ENCODE measurements around the gene TREX2. TPM values are rescaled to one million over a fixed set of nuclear protein-coding genes. Genes with fewer than 3 reads are reported as not detected.

TREX2 gene
- polyA plus RNA-seq, 1 donor (not counting 4 experiments of a cell fraction or from before 2014, with no cell fraction given): 0.31 TPM

DNA sequence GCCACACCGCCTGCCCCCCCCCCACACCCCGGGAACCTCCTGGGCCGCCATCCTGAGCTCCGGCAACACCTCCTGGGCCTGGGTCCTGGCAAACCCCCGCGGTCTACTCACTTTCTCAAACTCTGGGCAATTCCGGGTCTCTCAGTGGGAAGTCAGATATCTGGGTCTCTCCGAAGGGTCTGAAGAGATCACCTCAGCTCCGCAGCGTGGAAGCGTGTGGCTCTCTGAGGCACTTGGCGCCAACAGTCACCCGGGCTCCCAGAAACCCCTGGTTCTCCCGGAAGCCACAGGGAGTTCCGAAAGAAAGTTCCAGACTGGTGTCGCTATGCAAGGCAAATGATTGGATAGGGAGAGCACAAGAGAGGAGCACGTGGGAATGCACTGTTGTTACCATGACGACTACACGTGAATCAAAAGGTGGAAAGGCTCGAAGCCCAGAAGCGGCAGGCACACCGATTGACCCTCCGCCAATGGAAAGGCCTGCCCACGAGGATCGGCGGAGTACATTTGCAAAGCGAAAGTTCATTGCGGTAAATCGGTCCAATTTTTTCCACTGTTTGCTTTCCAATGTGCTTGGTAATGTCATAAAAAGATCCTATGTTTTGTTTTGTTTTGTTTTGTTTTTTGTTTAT, 44.6 kb downstream of the TREX2 start, which contains the start of gene PNMA6E:
PNMA6E (minus strand) TSS at position 218 of the 632 bp plus-strand sequence. CDS start 2,501 bp downstream, outside the sequence.
- TF ChIP-seq, protein P1, sequence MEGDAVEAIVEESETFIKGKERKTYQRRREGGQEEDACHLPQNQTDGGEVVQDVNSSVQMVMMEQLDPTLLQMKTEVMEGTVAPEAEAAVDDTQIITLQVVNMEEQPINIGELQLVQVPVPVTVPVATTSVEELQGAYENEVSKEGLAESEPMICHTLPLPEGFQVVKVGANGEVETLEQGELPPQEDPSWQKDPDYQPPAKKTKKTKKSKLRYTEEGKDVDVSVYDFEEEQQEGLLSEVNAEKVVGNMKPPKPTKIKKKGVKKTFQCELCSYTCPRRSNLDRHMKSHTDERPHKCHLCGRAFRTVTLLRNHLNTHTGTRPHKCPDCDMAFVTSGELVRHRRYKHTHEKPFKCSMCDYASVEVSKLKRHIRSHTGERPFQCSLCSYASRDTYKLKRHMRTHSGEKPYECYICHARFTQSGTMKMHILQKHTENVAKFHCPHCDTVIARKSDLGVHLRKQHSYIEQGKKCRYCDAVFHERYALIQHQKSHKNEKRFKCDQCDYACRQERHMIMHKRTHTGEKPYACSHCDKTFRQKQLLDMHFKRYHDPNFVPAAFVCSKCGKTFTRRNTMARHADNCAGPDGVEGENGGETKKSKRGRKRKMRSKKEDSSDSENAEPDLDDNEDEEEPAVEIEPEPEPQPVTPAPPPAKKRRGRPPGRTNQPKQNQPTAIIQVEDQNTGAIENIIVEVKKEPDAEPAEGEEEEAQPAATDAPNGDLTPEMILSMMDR (optimal IDR thresholded peaks at IDR 0.05 in 1 of 3, IDR thresholded peaks at IDR 0.05 in 1 of 3, conservative IDR thresholded peaks at IDR 0.05 in 1 of 3; ENCODE audit: extremely low read depth in 1 of 3, insufficient read depth in 2 of 3, low read length in 3 of 3): no peak
- no peak for TF ChIP-seq EZH2 (IDR thresholded peaks at IDR 0.05; ENCODE audit: low read length)
- Histone ChIP-seq H3K27me3 (ENCODE audit: control insufficient read depth, extremely low read depth, insufficient read depth, low read length) (no peaks in the 10 kb centered on the region), H4K20me1 (ENCODE audit: control insufficient read depth, extremely low read depth, insufficient read depth, low read length) (no peaks in the 10 kb centered on the region), H3K4me1 (ENCODE audit: control insufficient read depth, extremely low read depth, insufficient read depth, low read length) (no peaks in the 10 kb centered on the region), H3K4me3 (ENCODE audit: control insufficient read depth in 2 of 3, extremely low read depth in 1 of 3, insufficient read depth in 2 of 3, low read depth in 1 of 3, low read length in 3 of 3) (no peak within 1 kb of the TSS), H3K9me3 (ENCODE audit: control insufficient read depth, low read depth, low read length) (no peaks in the 10 kb centered on the region), H3K9me1 (ENCODE audit: control insufficient read depth, extremely low read depth, insufficient read depth, low read length) (no peaks in the 10 kb centered on the region), H3K27ac (ENCODE audit: control insufficient read depth, insufficient read depth, low read length) (no peak within 1 kb of the TSS), H3K4me2 (ENCODE audit: control insufficient read depth, extremely low read depth, insufficient read depth, low read depth, low read length) (no peak within 1 kb of the TSS), H3K79me2 (ENCODE audit: control insufficient read depth, insufficient read depth, low read length) (no peaks in the 10 kb centered on the region), H3K9ac (ENCODE audit: control insufficient read depth, extremely low read depth, insufficient read depth, low read length) (no peak within 1 kb of the TSS), H3K36me3 (ENCODE audit: control insufficient read depth in 2 of 2, extremely low read depth in 1 of 2, insufficient read depth in 2 of 2, low read length in 2 of 2) (no peaks in the 10 kb centered on the region), H2AFZ (ENCODE audit: control insufficient read depth, low read length) (no peak within 1 kb of the TSS)
- dilution Hi-C loops (cut with MboI; ENCODE audit: extremely low pct_ligation_motif_present, low sequenced_read_pairs): no loop called here
- no peak for DNase-seq (ENCODE audit: low read depth, low spot score)
- no peak for FAIRE-seq

DNA sequence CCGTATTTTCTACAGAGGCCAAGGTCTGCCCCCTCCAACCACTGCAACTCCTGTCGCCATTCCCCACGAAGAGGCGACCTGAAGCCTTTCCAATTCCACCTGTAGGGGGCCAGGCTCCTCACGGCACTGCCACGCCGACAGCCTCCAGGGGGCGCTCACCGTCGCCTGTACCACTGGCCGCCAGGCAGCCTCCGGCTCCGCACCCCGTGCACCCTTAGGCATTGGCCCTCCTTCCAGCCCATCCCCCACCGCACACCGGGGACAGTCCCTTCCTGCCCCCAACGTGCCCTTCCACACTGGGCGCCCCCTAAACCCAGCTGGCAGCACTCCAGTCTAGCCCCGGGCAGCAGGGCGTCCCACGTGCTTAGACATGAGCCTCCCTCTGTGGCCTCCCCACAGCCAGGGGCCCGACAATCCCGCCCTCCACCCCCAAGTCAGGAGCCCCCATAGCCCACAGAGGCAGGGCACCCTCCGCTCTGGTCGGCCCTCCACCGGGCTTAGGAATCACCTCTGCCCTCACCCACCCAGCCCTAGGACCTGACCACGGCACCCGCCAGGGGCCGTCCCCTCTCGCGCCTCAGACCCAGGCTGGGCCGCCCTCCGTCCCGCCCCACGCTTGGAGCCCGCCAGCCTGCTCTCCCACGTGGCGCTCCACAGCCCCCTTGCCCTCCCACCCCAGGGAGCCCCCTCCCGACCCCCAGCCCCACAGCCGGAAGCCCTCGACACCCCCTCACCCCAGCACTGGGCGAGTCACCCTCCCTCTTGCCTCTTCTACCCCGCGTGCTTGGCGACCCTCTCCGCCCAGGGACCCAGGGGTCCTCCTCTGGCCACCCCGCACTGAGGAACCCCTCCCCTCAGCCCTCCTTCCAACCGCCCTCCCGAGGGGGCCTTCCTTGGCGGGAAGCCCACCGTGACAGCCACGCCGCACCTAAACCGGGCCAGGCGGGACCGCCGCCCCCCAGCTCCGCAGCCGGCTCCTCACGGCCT, 45.4 kb downstream of the TREX2 start:
- Histone ChIP-seq H3K36me3 (ENCODE audit: control insufficient read depth in 2 of 2, extremely low read depth in 1 of 2, insufficient read depth in 2 of 2, low read length in 2 of 2) (no peaks in the 10 kb centered on the region), H3K4me3 (ENCODE audit: control insufficient read depth in 2 of 3, extremely low read depth in 1 of 3, insufficient read depth in 2 of 3, low read depth in 1 of 3, low read length in 3 of 3) (no peak overlapping the region), H3K9ac (ENCODE audit: control insufficient read depth, extremely low read depth, insufficient read depth, low read length) (no peak overlapping the region), H3K4me1 (ENCODE audit: control insufficient read depth, extremely low read depth, insufficient read depth, low read length) (no peaks in the 10 kb centered on the region), H3K9me1 (ENCODE audit: control insufficient read depth, extremely low read depth, insufficient read depth, low read length) (no peaks in the 10 kb centered on the region), H4K20me1 (ENCODE audit: control insufficient read depth, extremely low read depth, insufficient read depth, low read length) (no peaks in the 10 kb centered on the region), H3K4me2 (ENCODE audit: control insufficient read depth, extremely low read depth, insufficient read depth, low read depth, low read length) (no peak overlapping the region), H2AFZ (ENCODE audit: control insufficient read depth, low read length) (no peak overlapping the region), H3K79me2 (ENCODE audit: control insufficient read depth, insufficient read depth, low read length) (no peaks in the 10 kb centered on the region), H3K27ac (ENCODE audit: control insufficient read depth, insufficient read depth, low read length) (no peak overlapping the region), H3K9me3 (ENCODE audit: control insufficient read depth, low read depth, low read length) (peaks cover 2% of the 10 kb centered on the region), H3K27me3 (ENCODE audit: control insufficient read depth, extremely low read depth, insufficient read depth, low read length) (no peaks in the 10 kb centered on the region)
- dilution Hi-C loops (cut with MboI; ENCODE audit: extremely low pct_ligation_motif_present, low sequenced_read_pairs): no loop called here
- FAIRE-seq (no peak), DNase-seq (ENCODE audit: low read depth, low spot score) (no peak)
- TF ChIP-seq, protein P1 (optimal IDR thresholded peaks at IDR 0.05 in 1 of 3, IDR thresholded peaks at IDR 0.05 in 1 of 3, conservative IDR thresholded peaks at IDR 0.05 in 1 of 3; ENCODE audit: extremely low read depth in 1 of 3, insufficient read depth in 2 of 3, low read length in 3 of 3): peak; percentile 73 to 93 (median 84)
- no peak for TF ChIP-seq EZH2 (IDR thresholded peaks at IDR 0.05; ENCODE audit: low read length)
